CMK (cell line): ENCODE data around the gene FSCN2.

Source experiments
- DNase-seq: peaks from one replicate; pipeline ENCODE4 v3.0.0-alpha.2; 2010; ENCODE audit warnings: low read depth

FSCN2 gene

DNA sequence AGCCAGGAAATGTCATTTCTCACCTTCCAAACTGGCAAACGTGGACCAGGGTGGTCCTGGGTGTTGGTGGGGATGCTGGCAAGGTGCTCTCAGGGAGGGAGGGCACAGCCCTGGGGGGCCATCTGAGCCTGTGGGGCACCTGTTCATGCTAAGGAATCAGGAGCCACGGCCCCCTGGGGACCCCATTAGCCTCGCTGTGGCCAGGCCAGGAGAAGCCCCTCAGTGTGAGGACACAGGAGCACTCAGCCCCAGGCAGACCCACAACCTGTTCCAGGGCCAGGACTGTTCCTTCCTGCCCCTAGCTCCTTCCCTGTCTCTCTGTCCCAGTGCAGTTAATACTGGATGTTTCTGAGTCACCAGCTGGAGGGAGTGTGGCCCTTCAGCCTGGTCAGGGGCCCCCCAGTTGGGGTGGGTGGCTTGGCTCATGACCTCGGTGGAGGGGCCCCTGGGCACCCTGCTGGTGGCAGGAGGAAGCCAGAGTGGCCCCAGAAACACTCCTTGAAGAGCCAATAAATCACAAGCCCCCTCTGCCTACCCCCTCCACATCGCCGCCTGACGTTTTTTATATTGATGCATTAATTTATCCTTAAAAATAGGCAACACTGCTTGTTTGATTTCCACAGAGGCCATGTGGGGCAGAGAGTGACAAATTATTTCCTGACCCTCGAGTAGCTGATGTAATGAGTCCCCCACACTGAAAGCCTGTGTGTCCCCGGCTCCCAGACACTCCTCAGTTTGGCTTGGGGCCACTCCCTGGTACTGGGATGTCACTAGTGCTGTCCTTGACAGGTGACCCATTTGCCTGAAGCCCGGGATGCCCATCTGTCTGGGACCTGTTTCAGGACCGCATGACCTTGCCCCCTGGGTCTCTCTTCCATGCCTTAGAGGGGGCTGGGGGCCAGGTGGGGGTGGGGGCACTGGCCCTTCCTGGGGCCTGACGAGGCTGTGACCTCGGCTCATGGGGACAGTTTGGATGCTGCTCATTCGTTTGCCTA is 37.9 kb upstream of the FSCN2 start:
- no peak for DNase-seq

DNA sequence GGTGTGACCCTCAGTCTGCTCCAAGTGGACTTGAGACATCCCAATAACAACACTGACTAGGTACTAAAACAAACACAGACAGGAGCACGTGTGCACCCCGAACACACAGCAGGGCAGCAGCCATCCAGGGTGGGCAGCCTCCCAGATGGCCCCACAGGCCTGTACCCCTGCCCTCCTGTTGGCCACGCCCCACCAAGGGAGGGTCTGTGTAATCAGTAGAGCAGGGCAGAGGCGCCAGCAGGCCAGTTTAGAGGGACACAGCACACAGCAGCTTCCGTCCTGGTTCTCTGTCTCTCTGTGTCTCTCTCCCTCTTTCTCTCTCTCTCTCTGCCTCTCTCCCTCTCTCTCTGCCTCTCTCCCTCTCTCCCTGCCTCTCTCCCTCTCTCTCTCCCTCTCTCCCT is 37.0 kb upstream of the FSCN2 start:
- no peak for DNase-seq

DNA sequence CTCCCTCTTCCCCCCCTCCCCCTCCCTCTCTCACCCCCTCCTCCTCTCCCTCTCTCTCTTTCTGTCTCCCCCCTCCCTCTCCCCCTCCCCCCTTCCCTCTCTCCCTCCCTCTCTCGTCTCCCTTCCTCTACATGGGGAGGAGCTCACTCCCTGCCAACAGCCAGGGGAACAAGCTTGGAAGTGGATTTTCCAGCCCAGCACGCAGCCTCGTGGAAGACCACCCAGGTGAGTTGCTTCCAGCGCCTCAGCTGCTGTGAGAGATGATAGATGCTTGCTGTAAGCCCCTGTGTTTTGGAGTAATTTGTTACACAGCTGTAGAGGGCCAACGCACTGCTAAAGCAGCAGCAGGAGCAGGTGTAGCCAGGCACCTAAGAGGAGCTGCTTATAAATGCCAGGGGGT is 36.4 kb upstream of the FSCN2 start:
- DNase-seq: no peak

DNA sequence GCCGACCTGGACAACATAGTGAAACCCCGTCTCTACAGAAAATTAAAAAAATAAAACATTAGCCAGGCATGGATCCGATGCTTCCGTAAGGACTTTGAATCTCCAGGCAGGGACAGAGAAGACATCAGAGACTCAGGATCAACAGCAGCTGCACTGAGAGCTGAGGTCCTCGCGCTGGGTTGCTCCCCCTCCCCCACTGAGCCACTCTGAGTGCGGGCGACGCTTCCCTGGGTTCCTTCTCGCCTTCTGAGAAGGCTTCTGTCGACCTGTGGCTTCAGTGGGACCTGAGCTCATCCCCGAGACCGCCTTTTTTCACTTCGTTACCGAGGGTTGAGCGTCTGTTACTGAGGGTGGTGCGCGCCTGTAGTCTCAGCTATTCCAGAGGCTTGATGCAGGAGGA is 36.0 kb upstream of the FSCN2 start:
- DNase-seq: no peak

DNA sequence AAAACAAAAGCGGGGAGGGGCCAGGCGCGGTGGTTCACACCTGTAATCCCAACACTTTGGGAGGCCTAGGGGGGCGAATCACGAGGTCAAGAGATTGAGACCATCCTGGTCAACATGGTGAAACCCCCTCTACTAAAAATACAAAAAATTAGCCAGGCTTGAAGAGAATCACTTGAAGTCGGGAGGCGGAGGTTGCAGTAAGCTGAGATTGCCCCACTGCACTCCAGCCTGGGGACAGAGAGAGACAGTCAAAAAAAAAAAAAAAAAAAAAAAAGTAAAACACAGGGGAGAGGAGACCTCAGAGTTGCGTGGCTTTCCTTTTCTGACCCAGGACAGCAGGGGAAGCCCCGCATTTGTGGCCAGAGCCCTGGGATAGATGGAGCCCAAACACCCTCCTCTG is 35.5 kb upstream of the FSCN2 start:
- DNase-seq: no peak

DNA sequence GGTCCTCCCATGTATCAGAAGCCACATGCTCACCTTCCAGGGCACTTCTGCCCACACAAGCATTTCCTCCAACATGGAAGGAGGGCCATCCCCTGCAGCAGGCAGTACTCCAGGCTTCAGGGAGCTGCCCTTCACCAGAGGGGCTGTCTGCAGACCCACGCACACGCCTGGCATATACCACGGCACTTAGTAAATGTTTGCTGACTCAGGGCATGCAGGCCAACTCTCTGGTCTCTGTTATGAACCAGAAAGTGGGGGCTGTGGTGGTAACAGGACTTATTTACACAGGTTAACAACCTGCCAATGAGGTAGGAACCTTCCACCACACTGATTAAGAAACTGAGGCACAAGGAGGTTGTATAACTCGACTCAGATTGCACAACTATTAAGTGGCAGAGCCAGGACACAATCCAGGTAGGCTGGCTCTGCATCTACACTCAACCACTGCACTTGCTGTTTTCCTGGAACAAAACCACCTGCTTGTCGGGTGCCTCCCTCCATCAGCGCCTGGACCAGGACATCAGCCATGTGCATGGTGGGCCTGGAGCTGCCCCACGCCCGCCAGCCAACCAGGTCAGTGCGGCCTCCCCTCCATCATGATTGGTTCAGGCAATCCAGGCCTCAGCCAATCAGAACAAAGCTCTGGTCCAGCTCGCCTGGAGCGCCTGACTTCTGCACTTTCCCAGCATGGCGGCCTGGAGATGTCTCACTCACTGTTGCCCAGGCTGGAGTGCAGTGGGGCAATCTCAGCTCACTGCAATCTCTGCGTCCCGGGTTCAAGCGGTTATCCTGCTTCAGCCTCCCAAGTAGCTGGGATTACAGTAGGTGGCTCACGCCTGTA is 34.8 kb upstream of the FSCN2 start:
- no peak for DNase-seq

DNA sequence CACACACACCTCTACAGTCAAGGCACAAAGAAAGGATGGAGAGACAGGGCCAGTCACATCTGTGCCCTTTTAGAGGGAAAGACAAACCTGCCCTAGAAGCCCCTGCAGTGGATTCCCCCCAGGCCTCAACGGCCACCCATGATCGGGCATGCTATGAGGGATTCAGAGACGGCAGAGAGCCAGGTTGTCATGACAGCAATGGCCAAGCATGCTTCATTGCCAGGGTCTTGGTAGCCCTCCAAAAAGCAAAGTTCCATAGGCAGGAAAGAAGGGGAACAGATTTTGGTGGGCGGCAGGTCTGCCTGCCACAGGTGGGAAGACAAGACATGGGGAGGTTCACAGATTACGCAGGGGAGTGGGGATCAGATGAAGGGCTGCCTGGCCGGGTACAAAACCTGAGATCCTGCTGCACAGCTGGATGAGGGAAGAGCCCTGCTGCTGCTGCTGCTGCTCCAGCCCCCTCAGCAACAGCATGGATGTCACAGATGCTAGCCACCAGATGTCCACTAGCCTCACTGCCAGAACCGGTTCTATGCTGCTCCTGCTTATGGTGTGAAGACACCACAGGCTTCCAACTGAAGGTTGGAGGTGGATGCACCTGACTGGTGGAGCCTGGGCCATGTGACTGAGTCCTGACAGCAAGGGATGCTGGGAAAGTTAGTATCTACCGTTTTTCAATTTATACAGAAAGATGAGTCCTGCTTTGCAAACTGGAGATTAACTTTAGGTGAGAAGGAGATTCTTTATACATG is 33.4 kb upstream of the FSCN2 start:
- no peak for DNase-seq

DNA sequence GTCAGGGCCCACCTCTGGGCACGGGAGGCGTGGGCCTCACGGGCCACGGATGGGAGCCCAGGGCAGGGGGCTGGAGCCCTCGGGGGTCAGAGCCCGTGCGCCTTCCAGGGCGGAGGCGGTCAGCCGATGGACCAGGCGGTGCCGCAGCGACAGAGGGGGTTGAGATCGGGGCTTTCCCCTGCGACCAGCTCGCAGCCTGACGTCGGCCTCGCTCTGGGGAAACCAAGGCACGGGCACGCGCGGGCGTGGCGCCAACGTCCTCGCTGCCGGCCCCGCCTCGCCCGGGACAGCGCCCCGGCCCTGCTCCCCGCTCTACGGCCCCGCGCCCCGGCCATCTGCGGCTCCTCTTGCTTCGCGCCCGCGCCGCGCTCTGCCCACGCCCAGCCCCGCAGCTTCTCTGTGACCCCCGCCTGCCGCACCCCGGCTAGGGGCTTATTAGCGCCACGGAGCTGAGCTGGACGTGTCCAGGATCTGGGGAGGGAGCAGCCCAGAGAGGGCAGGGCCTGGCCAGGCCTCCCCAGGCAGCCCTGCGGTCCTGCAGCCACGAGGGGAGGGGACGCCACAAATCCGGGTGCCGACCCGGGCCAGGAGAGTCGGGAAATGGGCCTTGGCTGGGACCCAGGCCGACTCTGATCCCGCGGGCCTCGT is 29.1 kb upstream of the FSCN2 start:
- DNase-seq: no peak

DNA sequence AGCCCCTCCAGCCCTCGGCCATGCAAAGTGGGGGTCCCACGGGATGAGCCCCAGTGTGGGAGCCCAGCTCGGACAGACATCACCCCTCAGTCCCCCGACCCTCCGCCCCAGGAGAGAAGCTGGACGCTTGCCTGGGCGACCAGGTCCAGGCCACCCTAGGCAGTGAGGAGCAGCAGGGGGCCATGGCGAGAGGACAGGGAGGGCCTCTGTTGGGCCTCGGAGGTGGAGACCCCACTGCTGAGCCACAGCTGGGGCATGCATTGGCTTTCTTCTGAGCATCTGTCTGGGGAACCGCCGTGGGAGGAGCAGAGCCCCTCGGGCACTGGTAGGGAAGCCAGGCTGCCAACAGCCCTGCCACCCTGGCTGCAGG is 28.6 kb upstream of the FSCN2 start:
- DNase-seq: no peak

DNA sequence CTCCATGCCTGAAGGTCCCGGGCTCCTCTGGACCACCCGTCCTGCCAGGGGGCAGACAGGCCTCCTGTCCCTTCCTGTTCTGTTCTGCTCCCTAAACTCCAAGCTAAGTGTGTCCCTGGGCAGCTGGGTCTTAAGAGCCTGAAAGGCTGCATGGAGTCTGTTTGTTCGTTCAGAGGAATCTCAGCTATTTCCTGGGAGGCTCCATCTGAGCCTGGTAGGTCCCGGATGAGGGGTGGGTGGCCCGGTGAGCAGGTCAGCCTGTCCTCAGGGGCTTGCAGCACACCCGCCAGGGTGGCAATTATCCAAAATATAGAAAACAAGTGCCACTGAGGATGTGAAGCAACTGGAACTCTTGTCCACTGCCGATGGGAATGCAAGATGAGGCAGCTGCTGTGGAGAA is 28.1 kb upstream of the FSCN2 start:
- DNase-seq: no peak

DNA sequence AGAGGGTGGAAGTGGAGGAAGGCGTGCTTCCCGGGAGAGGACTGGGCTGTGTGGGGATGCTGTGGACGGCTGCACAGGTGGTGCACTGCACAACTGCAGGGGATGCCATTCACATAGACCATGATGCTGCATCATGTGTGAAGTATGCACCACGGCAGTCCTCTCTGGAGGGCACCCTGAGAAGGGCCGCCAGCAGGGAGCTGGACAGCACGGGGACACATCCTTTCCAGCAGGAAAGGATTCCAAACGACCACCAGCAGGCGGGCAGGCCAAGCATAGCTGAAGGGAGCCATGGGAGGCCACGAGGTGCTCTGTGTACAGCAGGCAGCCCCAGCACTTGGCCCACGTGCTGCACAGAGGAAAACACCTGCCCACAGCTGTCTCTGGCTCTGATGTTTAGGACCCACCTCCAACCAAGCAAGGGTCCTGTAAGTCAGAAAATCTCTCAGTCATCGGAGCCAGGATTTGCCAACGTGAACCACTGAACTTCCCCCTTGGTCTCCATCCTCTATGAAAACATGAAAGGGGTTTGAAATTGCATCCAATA is 25.6 kb upstream of the FSCN2 start:
- no peak for DNase-seq

DNA sequence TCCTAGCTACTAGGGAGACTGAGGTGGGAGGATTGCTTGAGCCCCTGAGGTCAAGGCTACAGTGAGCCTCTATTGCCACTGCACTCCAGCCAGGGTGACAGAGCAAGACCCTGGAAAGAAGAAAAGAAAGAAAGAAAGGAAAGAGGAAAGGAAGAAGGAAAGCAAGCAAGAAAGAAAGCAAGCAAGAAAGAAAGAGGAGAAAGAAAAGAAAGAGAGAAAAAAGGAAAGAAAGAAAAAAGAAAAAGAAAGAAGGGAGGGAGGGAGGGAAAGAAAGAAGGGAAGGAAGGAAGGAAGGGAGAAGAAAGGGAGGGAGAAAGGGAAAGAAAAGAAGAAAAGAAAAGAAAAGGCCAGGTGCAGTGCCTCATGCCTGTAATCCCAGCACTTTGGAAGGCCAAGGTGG is 24.6 kb upstream of the FSCN2 start:
- DNase-seq: no peak

DNA sequence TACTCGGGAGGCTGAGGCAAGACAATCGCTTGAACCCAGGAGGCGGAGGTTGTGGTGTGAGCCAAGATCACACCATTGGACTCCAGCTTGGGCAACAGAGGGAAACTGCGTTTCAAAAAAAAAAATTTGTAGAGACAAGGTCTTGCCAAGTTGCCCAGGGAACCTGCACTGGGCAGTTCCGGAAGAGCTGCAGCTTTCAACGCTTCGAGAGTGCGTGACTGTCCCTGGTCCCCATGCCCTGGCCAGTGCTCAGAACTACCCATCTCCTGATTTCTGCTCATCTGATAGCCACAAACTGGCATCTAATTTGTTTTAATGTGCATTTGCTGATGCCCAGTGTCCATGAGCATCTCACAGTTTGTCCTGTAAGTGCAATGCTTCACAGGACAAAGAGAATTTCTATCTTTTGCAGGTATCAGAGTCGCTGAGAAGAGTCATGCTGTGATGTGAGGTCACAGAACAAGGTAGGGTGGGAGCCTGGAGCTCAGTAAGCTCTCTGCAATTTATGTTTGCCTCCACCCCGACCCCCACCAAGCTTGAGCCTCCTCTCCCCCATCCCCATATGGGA is 19.5 kb upstream of the FSCN2 start:
- no peak for DNase-seq

DNA sequence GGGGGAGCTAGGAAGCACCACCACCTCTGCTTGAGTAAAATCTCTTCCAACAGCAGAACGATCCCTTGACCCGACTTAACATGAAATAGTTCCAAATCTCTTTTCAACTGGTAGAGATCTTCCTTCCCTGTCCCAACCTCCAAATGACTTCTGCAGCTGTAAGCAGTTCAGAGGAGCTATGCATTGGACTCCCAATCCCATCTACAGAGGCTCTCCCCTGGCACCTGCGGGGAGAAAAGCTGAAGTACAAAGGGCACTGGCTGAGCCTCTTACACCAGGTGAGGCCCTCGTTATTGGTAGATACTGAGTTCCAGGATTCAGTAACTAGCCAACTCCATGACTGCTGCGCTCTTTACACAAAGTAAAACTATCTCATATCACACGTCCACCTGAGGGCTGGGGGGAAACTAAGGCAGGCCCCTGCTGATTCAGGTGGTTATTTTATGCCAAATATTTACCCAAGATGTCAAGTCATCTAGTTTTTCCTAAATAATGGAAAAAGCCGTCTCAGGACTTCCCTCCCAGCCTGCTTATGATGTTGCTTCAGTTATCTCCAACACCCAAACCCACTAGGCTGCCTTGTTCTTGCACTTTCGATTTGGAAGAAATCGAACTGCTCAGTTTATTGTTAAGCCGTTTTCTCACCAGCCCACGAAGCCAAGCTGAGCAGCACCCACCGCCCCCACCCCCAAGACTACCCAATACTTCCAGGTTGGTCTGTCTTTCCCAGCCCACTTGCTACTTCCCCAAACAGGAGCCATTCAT is 18.8 kb upstream of the FSCN2 start:
- DNase-seq: no peak

DNA sequence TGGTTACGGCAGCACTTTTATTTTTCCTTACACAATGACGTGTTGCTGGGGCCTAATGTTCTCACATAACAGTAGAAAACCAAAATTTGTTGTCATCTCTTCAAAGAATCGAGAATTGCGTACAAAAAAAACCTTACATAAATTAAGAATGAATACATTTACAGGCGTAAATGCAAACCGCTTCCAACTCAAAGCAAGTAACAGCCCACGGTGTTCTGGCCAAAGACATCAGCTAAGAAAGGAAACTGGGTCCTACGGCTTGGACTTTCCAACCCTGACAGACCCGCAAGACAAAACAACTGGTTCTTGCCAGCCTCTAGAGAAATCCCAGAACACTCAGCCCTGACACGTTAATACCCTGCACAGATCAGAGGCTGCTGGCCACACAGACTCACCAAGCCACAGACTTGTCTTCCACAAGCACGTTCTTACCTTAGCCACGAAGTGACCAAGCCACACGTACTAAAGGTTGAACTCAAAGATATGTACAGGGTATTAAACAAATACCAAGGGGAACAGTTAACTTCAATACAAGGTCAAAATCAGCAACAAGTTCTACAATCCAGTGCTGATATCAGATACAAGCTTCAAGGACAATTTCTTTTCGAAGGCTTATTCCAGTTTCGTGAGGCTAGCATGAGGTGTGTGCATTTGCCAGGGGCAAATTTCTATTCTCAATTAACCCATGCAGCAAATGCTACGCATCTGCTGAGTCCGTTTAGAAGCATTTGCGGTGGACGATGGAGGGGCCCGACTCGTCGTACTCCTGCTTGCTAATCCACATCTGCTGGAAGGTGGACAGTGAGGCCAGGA is 18.0 kb upstream of the FSCN2 start:
- DNase-seq: no peak

DNA sequence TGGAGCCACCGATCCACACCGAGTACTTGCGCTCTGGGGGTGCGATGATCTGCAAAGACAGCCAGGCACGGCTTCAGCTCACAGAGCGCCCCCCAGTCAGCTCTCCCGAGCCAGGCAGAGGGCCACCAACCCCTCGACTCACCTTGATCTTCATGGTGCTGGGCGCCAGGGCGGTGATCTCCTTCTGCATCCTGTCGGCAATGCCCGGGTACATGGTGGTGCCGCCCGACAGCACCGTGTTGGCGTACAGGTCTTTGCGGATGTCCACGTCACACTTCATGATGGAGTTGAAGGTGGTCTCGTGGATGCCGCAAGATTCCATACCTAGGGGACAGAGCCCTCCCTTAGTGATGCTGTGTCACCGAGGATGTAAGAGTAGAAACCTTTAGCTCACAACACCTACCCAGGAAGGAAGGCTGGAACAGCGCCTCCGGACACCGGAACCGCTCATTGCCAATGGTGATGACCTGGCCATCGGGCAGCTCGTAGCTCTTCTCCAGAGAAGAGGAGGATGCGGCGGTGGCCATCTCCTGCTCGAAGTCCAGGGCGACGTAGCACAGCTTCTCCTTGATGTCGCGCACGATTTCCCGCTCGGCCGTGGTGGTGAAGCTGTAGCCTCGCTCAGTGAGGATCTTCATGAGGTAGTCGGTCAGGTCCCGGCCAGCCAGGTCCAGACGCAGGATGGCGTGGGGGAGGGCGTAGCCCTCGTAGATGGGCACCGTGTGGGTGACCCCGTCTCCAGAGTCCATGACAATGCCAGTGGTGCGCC is 17.2 kb upstream of the FSCN2 start:
- no peak for DNase-seq

DNA sequence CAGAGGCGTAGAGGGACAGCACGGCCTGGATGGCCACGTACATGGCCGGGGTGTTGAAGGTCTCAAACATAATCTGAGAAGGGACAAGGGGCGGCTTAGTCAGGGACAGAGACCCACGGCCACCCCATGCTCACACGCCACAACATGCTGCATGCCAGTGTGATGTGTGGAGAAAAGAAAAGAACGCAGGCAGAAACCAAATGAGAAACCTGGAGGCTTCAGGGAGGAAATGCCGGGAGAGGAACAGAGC is 16.7 kb upstream of the FSCN2 start:
- DNase-seq: no peak

DNA sequence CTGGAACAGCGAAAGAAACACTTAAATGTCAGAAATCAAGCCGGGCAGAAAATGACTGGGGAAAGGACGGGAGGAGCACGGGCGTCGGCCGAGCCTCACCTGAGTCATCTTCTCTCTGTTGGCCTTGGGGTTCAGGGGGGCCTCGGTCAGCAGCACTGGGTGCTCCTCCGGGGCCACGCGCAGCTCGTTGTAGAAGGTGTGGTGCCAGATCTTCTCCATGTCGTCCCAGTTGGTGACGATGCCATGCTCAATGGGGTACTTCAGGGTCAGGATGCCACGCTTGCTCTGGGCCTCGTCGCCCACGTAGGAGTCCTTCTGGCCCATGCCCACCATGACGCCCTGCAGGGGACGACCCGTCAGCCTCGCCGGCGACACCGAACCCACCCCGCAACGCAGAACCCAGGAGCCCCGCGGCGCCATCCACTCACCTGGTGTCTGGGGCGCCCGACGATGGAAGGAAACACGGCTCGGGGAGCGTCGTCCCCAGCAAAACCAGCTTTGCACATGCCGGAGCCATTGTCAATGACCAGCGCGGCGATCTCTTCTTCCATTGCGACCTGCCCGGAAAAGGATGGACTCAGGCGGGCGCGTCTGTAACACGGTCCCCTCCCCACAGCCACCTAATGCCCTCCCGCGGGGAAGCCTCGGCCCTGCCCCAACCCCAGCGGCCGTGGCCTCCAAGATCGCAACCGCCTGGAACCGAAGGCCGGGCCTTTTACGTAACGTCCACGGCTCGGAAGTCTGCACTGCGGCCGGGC is 16.2 kb upstream of the FSCN2 start:
- no peak for DNase-seq
